Prostate gland (tissue), 2 donors: ENCODE results near the gene IFIT3. TPM values are rescaled to one million over a fixed set of nuclear protein-coding genes. Genes with fewer than 3 reads are reported as not detected.

Experiments
- DNase-seq: peaks from one replicate; pipeline ENCODE4 v3.0.0-alpha.2; 2019; ENCODE audit warnings: low spot score
- H3K27ac ChIP-seq, 2 donors: fragments of 200-600 bp; sonication (generic); 2 replicates each; pipeline ENCODE4 v1.5.1; 2017 to 2019
- H3K27me3 ChIP-seq: fragments of 200-600 bp; sonication (generic); replicated peaks from 2 replicates; pipeline ENCODE4 v1.5.1; 2019; ENCODE audit not compliant: insufficient read depth
- H3K36me3 ChIP-seq, 2 donors: fragments of 200-600 bp; sonication (generic); 1 replicate in 1 of 2; 2 replicates in 1 of 2; pipeline versions ENCODE4 v1.5.1 to v1.8.1; 2017 to 2019
- H3K4me1 ChIP-seq: fragments of 200-600 bp; sonication (generic); replicated peaks from 2 replicates; pipeline ENCODE4 v1.5.1; 2019
- H3K4me3 ChIP-seq, 2 donors: fragments of 200-600 bp; sonication (generic); 2 replicates each; pipeline ENCODE4 v1.5.1; 2017 to 2019
- H3K9me3 ChIP-seq: fragments of 200-600 bp; sonication (generic); 2 replicates; pipeline ENCODE4 v1.5.1; 2017
- POLR2A ChIP-seq: fragments of 450-650 bp; IDR thresholded peaks from one replicate; pipeline ENCODE4 v1.6.1; 2016; ENCODE audit warnings: antibody characterized with exemption, mild to moderate bottlenecking
- POLR2AphosphoS5 ChIP-seq: sonication (generic); formaldehyde crosslinking; IDR thresholded peaks from one replicate; pipeline ENCODE4 v1.6.1; 2017; ENCODE audit warnings: antibody characterized with exemption
- WGBS: methylation state at CpG from one replicate; pipeline ENCODE4 v1.1.5; 2018; 5-methylcytosine and 5-hydroxymethylcytosine counted together
- intact Hi-C: fragments of 100-400 bp; cut with DNase I; formaldehyde crosslinking; loops from one replicate; pipeline ENCODE4 v1.14.2; 2022
- total RNA-seq, 2 donors: library from RNA; depleted of rRNA; stranded (reverse); fragments of >200 nt; gene quantifications; one replicate each; pipeline ENCODE4 v1.1.0, GENCODE V29; 2016
- TF ChIP-seq, protein P1 (sequence below), 4 experiments: fragments of 200-600 bp in 2 of 4; fragments of 450-650 bp in 2 of 4; sonication (generic) in 2 of 4; IDR thresholded peaks; 1 replicate in 3 of 4; 2 replicates in 1 of 4; pipeline ENCODE4 v1.5.1; 2016 to 2019; ENCODE audit warnings: antibody characterized with exemption in 4 of 4, mild to moderate bottlenecking in 2 of 4, moderate library complexity in 2 of 4

The IFIT3 gene
- total RNA-seq, 2 donors from 2014 or later, result 6.4 to 9.5 TPM

DNA sequence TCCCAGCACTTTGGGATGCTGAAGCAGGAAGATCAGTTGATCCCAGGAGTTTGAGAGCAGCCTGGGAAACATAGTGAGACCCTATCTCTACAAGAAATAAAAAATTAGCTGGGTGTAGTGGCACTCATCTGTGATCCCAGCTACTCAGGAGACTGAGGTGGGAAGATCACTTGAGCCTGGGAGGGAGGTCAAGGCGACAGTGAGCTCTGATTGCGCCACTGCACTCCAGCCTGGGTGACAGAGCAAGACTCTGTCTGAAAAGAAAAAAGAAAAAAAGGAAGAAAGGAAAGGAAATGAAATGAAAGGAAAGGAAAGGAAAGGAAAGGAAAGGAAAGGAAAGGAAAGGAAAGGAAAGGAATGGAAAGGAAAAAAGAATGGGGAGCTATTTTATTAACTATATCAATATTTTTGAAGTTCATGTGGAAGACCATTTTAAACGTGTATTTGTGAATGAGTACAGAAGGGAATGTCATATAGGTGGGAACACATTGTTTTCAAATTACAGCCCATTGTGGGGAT is 33.0 kb upstream of the IFIT3 start:
- intact Hi-C loops, result no loop called here
- Histone ChIP-seq H3K36me3 (no peaks in the 10 kb centered on the region), H3K9me3 (no peaks in the 10 kb centered on the region), H3K27ac (no peak overlapping the region), H3K27me3 (no peaks in the 10 kb centered on the region), H3K4me3 (no peak overlapping the region), H3K4me1 (no peaks in the 10 kb centered on the region)
- WGBS, result 74% methylated on average over 3 of the region's 3 CpGs
- TF ChIP-seq POLR2AphosphoS5 (no peak), POLR2A (no peak)
- TF ChIP-seq, protein P1, sequence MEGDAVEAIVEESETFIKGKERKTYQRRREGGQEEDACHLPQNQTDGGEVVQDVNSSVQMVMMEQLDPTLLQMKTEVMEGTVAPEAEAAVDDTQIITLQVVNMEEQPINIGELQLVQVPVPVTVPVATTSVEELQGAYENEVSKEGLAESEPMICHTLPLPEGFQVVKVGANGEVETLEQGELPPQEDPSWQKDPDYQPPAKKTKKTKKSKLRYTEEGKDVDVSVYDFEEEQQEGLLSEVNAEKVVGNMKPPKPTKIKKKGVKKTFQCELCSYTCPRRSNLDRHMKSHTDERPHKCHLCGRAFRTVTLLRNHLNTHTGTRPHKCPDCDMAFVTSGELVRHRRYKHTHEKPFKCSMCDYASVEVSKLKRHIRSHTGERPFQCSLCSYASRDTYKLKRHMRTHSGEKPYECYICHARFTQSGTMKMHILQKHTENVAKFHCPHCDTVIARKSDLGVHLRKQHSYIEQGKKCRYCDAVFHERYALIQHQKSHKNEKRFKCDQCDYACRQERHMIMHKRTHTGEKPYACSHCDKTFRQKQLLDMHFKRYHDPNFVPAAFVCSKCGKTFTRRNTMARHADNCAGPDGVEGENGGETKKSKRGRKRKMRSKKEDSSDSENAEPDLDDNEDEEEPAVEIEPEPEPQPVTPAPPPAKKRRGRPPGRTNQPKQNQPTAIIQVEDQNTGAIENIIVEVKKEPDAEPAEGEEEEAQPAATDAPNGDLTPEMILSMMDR (IDR thresholded peaks at IDR 0.05), result no peak
- DNase-seq, result no peak

DNA sequence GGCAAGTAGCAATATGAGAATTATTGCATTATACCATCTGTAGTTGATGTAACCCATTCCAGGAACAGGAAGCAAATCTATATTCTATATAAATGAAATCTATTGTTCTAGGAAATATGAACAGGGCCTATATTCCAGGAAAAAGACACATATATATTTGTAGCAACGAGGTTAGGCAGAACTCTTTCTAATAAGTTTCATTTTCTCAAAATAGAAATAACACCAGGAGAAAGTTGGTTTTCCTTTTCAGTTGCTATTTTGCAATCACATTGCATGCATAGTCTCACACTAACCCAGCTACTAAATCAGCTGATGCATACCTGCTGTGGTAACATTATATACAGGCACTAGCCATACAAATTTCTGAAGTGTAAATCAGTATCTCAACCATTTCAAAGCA is 32.2 kb upstream of the IFIT3 start:
- Histone ChIP-seq H3K9me3 (no peaks in the 10 kb centered on the region), H3K4me1 (no peaks in the 10 kb centered on the region), H3K27ac (peak overlapping the region in 1 of 2 donors; percentile 33), H3K4me3 (no peak overlapping the region), H3K36me3 (no peaks in the 10 kb centered on the region), H3K27me3 (no peaks in the 10 kb centered on the region)
- 76% methylated on average over 1 of the region's 1 CpG for WGBS
- intact Hi-C loops, result no loop called here
- no peak for DNase-seq
- TF ChIP-seq POLR2A (no peak), POLR2AphosphoS5 (no peak)
- TF ChIP-seq, protein P1 (IDR thresholded peaks at IDR 0.05), result no peak

DNA sequence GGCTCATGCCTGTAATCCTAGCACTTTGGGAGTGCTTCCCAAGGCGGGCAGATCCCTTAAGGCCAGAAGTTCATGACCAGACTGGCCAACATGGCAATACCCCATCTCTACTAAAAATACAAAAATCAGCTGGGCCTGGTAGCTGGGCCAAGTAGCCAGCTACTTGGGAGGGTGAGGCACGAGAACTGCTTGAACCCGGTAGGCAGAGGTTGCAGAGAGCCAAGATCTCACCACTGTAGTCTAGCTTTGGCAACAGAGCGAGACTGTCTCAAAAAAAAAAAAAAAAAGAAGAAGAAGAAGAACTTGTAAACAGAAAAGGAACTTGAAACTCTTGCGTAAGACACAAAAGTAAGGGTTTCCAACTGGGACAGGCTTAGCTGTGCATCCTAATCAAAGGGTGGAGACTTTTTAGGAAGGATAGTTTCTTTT is 31.6 kb upstream of the IFIT3 start:
- H3K4me1 ChIP-seq, result peaks cover 2% of the 10 kb centered on the region
- intact Hi-C loops, result no loop called here
- no peaks in the 10 kb centered on the region for H3K27me3 ChIP-seq
- no peak overlapping the region for H3K4me3 ChIP-seq
- WGBS, result 27% methylated on average over 5 of the region's 5 CpGs
- H3K27ac ChIP-seq, result peak overlapping the region in 1 of 2 donors; percentile 33
- no peak for DNase-seq
- no peaks in the 10 kb centered on the region for H3K36me3 ChIP-seq
- H3K9me3 ChIP-seq, result no peaks in the 10 kb centered on the region
- TF ChIP-seq POLR2AphosphoS5, result peak; percentile 60
- TF ChIP-seq, protein P1 (IDR thresholded peaks at IDR 0.05), result no peak

DNA sequence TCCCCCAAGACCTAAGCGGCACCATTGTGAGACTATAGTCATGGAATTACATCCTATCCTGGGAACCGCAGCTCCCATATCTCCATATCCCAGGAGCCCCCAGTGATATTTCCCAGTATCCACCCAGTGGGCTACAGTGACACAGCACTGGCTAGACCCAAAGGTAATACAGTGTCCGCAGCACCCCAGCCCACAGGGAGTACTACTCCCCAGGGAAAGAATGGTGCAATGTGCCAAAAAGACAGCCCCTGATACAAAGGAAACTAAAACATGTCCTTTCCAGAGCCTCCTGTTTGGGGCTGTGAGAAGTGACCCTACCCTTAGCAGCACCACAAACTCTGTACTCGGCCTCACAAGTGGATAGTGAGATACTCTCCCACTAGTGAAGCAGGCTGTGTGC is 30.4 kb upstream of the IFIT3 start:
- Histone ChIP-seq H3K27ac (no peak overlapping the region), H3K36me3 (no peaks in the 10 kb centered on the region), H3K4me1 (peaks cover 4% of the 10 kb centered on the region), H3K4me3 (no peak overlapping the region), H3K27me3 (no peaks in the 10 kb centered on the region), H3K9me3 (no peaks in the 10 kb centered on the region)
- DNase-seq, result no peak
- TF ChIP-seq, protein P1 (IDR thresholded peaks at IDR 0.05), result no peak
- TF ChIP-seq POLR2AphosphoS5, result no peak
- TF ChIP-seq POLR2A, result no peak
- 100% methylated on average over 4 of the region's 4 CpGs for WGBS
- intact Hi-C loops, result no loop called here

- H3K9me3 ChIP-seq, result no peaks in the 10 kb centered on the region
- 94% methylated on average over 5 of the region's 5 CpGs for WGBS
- no peaks in the 10 kb centered on the region for H3K27me3 ChIP-seq
- peaks cover 4% of the 10 kb centered on the region for H3K4me1 ChIP-seq
- H3K4me3 ChIP-seq, result no peak overlapping the region
- no peak overlapping the region for H3K27ac ChIP-seq
- intact Hi-C loops, result no loop called here
- TF ChIP-seq, protein P1 (IDR thresholded peaks at IDR 0.05), result no peak
- TF ChIP-seq POLR2A (no peak), POLR2AphosphoS5 (no peak)
- DNase-seq, result no peak
- H3K36me3 ChIP-seq, result no peaks in the 10 kb centered on the region
Measured at GRCh38 chr10:89297791-89298190, 30.0 kb upstream of the IFIT3 start.
